NOMO-1 treated with DMSO at 0.1 percent for 48 hours (cell line): ENCODE results near the gene RNF32.
"Not testable (repeated sequence)": the region's sequence is repeated elsewhere in the genome, so short reads cannot be mapped to it uniquely, and the experiment has no call there.

Experiments used
- DNase-seq: peaks from one replicate; lab custom pipeline; 2025; ENCODE audit not compliant: unreplicated experiment; lab: John Stamatoyannopoulos, UW

The RNF32 gene

DNA sequence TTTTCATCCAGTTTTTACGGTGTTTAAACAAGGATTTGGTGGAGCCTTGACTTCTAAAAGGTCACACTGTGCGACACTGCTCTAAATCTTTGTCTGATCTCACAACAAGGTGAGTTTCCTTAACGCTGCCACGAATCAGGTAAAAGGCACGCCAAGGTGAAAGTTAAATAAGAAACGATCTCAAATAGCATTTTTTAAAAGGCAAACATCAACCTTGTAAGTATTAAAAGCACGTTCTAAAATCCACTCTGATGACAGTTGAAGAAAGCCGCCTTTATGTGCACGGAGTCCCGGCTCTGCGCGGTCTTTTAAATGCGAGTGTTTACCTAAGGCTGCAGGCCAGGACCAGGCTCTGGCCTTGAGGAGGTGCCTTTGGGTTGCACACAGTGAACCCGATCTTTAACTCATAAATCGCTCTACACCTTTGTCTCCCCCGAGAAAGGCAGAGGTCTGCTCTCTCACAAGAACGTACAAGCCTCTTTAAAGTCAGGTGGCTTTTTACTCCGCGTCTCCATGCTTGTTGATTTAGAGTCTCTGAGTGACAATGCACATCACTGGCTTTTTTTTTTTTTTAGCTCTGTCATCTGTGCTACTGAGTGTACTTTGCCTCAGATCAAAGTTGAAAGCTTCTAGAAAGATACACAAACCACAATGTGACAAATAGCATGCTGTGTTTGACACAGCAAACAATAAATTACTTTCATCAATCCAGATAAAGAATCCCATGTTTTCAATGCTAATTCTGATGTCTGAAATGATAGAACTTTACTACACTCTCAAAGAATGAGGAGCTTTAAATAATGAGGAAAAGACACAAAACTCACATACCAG lies 25.9 kb upstream of the RNF32 start:
- DNase-seq: no peak

DNA sequence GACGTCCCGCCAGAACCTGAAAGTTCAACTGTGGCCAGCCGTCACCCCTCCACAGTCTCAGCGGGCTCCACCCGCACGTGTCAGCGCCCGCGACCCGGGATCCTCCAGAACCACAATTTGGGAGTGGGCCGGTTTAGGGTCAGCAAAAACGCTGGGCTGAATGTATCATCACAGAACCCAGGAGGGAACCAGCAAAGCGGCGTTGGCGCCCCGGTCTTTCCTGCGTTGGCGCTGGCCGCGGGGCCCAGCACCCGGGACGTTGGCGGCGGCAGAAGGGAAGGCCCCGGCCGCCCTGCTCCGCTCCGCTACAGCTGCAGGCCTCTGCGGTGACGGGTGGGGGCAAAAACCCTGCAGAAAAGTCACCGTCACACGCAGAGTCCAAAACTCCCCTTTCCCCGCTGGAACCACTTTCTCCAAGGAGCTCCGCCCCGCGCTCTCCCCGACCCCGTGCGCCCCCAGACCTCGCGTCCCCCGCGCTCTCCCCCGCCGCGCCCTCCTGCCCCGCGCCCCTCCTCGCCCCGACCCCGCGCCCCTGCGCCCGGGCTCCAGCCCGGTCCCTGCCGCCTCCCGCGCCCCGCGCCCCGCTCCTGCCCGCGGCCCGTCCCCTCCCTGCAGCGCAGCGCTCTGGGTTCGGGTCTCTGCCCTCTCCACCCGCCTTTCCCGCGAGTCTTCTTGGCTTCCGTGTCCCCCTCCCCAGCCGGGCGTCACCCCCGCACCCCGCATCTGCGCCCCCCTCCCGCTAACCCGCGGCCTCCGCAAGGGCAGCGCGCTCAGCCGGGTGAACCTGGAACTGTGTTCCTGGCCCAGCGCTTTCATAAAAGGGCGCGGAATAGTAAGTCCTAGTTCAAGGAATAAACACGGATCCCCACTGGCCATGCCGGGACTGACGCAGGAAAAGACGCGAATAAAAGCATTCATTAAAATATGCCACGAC lies 24.0 kb upstream of the RNF32 start:
- DNase-seq: no peak

DNA sequence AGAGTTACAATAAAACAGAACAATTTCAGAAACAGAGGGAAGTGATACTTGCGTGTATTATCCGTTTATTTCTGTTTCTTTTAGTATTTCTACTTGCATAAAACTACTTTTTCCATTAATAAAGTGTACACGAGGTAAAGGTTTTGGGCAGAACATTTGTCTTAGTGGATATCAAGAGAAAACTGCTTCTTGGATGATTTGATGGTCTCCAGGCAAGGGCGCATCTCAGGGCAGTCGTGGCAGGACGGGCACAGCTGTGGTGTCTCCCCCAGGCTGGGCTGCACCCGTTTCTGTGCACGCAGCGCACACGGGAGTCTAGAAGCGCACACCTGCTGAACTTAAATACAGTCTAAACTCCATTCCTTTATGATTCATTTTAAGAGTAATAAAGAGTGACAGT lies 23.4 kb upstream of the RNF32 start:
- DNase-seq: no peak

DNA sequence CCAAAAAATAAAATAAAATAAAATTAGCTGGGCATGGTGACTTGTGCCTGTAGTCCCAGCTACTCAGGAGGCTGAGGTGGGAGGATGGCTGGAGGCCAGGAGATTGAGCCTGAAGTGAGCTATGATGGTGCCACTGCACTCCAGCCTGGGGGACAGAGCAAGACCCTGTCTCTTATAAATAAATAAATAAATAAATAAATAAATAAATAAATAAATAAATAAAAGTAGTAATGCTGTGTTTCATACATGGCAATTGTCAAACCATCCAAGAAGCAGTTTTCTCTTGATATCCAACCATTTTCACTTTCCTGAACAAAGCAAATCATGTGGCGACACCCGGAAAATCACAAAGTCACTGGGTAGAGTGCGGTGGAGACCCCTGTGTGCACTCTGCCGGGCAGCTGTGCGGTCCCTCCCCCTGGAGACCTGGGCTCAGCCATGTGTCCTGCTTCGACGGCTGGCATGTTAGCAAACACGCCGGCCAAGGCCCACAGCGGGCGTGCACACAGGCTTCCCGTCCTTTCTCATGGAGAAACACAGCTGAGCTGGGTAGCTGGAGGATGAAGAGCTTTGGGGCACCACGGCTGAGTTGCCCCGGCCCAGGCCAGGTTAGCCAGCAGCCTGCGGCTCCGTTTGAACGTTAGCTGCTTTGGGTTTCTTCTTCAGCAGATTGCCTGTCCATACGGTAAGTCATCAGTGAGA lies 22.3 kb upstream of the RNF32 start:
- DNase-seq: no peak

DNA sequence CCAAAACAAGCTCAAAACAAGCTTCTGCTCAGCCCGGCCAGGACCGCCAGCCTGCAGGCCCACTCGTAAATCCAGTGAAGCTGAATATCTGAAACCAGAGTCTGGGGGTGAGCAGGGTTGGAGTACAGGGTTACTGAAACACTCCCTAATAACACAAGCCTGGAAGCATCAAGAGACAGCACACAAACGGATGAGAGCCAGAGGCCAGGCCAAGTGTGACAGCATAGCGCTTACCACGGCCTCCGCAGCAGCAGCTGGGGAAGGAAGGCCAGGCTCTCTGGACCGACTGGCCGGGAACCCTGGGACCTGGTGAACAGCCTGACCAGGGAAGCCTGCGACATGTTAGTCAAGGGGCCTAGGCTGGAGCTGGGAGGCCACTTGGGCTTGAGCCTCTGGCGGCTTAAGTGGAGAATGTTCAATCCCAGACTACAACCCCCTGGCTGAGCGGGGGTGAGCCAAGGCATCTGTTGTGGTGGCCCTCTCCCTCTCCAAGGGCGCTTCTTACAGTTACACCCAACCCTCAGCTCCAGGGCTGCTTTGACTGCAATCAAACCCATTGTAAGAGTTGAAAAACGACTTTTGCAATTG lies 21.7 kb upstream of the RNF32 start:
- DNase-seq: no peak

DNA sequence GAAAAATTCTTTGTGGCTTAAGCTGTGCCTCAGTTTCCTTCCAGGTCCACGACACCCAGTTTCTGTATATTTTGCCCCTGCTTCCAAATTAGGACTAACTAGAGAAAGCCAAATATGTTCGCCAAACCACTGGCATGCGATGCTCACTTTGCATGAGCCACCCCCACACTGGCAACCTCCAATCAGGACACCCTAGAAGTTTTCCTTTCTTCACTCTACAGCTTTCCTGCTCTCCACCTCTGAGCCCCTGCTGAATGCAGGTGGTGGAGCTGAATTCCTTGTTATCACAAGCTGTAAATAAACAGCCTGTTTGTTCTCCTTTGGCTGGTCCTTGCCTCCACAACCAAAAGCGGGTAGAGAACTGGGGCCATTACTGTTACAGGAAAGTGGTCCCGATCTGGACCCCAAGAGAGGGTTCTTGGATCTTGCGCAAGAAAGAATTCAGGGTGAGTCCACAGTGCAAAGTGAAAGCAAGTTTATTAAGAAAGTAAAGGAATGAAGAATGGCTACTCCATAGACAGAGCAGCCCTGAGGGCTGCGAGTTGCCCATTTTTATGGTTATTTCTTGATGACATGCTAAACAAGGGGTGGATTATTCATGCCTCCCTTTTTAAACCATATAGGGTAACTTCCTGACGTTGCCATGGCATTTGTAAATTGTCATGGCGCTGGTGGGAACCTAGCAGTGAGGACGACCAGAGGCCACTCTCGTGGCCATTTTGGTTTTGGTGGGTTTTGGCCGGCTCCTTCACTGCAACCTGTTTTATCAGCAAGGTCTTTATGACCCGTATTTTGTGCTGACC lies 20.9 kb upstream of the RNF32 start:
- DNase-seq: not testable (repeated sequence)

DNA sequence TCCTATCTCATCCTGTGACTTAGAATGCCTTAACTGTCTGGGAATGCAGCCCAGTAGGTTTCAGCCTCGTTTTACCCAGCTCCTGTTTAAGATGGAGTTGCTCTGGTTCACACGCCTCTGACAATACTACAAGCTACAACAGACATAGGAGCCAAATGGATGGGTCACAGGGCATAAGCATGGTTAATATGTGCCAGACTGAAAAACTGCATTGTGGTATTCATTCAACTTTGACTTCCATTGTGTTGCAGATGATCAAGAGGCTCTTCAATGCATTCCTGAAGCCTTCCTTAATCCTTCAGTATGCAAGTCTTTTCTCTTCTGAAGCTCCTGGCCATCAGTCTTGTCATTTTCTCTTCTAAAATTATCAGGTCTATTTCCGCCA lies 20.3 kb upstream of the RNF32 start:
- no peak for DNase-seq

DNA sequence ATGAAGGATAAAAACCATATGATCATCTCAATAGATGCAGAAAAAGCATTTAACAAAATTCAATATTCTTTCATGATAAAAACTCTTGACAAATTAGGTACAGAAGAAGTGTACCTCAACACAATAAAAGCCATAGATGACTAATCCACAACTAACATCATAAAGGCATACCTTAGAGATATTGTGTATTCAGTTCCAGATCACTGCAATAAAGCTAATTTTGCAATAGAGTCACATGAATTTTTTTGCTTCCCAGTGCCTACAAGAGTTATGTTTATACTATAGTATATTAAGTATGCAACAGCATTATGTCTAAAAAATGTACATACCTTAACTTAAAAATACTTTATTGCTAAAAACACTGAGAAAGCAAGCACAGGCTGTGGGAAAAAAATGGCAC lies 18.9 kb upstream of the RNF32 start:
- no peak for DNase-seq

DNA sequence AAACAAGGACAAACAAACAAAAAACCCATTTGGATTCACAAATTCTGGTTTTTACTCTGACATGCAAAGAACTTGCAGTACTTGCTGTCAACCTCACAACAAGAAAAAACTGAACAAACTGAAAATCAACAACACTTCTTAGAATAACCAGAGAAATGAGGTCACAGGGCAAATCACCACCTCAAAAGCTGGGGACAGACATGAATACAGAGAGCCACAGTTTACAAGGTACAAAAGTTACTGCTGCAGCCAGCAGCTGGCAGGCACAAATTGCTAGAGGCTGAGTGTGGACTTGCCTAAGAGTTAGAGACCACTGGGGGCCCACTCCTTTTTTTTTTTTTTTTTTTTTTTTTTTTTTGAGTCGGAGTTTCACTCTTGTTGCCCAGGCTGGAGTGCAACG lies 15.0 kb upstream of the RNF32 start:
- no peak for DNase-seq

DNA sequence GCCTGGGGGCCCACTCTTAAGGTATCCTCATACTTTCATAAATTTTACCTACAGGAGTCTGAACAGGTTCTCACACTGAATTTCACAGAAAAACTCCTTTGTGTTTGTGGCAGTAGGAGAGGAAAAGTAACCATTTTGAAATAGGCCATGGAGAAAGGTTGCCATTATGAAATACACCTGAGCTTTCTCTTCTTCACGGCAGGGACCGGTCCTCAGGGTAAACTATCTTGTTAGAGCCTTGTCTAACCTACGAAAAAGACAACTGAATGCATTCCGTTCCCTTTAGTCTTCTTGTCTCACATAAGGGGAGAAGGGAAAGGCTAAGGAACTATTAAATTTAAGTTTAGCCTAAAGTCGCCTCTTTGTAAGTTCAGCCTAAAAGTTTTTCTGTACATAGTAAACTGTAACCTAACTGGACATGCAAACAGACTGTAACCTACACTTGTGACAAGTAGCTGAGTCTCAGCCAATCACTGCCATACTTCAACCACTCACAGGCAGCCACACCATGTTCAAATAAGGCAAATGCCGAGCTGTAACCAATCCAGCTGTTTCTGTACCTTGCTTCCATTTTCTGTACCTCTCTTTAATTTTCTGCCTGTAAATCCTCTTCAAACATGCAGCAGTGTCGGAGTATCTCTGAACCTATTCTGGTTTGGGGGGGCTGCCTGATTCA lies 14.2 kb upstream of the RNF32 start:
- no peak for DNase-seq

DNA sequence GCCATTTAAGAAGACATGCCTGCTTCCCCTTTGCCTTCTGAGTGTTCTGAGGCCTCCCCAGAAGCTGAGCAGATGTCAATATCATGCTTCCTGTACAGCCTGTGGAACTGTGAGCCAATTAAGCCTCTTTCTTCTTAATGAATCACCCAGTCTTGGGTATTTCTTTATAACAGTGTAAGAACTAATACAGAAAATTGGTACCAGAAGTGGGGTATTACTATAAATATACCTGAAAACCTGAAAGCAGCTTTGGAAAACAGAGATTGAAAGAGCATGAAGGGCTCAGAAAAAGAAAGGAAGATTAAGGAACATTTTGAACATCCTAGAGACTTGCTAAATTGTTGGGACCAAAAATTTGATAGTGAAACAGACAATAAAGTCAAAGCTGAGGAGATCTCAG lies 12.0 kb upstream of the RNF32 start:
- DNase-seq: no peak

DNA sequence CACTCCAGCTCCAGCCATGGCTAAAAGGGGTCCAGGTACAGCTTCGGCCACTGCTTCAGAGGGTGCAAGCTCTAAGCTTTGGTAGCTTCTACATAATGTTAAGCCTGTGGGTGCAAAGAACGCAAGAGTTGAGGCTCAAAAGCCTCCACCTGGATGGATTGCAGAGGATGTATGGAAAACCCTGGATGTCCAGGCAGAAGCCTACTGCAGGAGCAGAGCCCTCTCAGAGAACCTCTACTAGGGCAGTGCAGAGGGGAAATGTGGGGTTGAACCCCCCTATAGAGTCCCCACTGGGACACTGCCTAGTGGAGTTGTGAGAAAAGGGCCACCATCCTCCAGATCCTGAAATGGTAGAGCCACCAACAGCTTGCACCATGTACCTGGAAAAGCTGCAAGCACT lies 10.7 kb upstream of the RNF32 start:
- no peak for DNase-seq

DNA sequence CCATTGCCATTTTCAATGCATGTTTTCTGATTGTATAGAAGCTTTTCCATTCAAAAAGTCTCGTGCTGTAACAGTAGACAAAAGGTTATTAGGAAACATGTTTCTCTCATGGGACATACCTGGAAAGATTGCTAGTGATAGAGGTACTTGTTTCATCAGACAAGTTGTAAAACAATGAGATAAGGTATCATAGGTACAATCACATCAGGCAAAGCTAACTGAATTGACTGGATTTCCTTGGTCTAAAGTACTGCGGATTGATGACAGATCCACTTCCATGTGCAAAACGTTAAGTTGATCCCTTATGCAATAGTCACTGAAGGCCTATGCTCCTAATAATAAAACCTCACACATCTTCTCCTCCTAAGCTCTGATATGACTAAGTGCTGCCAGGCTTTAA lies 6.5 kb upstream of the RNF32 start:
- no peak for DNase-seq

DNA sequence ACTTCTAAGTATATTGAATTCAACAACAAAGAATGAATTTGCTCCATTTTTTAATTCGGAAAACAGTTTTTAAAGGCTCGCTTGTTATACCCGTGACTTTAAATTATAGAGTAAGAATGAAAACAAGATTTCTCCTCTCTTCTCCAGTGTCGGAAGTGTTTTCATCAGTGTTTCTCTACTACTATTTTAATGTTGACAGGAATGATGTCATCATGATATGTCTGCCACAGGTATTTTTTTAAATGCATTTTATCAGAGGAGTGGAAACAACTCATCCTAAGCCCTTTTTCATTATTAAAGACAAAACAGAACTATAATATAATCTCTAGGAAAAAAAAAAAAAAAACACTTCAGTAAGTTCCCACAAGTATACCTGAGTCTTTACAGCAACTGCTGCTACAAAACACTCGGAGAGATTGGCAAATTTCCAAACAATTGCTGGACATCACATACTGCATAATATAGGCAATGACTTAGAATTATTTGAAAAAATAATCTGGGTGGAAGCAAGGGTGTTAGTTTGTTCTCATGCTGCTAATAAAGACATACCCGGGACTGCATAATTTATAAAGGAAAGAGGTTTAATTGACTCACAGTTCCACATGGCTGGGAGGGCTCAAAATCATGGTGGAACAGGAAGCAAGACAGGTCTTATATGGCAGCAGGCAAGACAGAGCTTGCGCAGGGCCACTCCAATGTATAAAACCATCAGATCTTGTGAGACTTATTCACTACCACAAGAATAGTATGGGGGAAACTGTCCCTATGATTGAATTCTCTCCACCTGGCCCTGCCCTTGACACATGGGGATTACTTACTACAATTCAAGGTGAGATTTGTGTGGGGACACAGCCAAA lies 4.8 kb upstream of the RNF32 start:
- no peak for DNase-seq

DNA sequence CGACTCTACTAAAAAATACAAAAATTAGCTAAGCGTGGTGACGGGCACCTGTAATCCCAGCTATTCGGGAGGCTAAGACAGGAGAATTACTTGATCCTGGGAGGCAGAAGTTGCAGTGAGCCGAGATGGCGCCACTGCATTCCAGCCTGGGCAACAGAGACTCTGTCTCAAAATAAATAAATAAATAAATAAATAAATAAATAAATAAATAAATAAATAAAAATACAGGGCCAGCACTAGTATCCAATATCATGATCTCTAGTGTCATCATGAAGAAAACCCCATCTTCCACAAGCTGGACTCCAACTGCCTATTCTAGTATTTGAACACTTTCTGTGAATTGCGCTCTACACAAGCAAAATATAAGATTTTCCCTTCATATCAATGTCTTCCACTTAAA lies 3.5 kb upstream of the RNF32 start:
- DNase-seq: not testable (repeated sequence)

DNA sequence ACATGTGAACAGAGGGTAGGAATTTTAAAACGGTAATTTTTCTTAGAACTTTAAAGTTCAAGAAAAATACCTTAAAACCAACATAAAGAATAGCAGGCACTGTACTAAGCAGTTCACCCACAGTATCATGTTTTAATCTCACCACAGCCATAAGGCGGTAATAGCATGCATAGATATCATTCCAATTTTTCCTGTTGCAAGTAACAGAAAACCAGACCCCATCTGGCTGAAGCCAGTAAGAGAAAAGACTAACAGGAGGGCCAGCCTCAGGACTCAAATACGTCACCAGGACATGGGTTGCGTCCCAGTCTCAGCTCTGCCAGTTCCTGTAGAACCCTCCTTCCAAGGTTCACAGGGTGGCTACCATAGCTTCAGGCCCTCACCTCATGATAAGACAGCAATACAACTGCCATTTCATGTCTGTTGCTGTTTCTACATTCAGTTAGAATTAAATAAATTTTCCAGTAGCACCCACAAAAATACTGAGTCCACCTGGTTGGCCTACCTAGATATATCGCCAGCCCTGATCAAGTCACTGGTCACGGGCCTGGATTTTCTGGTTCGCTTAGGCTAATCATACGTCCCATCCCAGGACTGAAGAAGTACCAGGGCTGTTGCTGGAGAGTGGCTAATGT lies 2.0 kb upstream of the RNF32 start:
- no peak for DNase-seq

DNA sequence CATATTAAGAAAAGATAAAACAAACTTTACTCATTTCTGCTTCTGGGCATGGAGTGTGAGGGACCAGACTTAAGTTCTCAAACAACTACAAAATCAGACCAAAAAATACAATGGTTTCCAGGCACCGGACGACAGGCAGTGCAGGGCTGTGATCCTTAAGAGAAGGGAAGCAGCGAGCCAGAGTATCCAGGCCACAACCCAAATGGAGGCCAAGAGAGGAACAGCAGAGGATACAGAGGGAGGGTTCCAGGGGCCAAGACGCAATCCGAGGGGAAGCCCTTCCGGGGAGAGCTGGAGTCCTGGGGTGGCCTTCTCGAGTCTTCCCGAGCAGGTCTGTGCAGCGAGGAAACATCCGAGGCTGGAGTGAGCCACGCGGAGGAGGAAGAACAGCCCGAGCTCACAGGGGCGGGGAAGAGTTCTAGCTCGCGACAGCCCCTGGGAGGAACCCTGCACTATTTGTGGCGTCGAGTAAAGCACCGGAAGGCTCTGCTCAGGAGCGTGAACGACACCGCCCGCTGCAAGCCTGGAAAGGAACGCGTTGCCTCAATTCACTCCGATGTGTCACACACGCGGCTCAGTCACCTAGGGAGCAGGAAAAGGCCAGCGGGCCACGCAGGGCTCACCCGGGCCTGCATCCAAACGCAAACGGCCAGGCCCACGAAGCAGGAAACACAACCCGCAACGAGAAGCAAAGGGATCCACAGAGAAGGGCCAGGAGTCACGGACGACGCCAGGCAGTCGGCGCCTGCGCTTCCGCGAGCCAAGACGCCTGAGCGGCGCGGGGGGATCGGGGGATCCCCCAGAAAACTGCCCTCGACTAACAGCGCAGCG lies 933 bp upstream of the RNF32 start:
- DNase-seq: no peak
